RPMI8226 (cell line): ENCODE data around the gene COL4A1.

Experiments used
- DNase-seq: peaks from one replicate; pipeline ENCODE4 v3.0.0-alpha.2; 2015

The COL4A1 gene

GRCh38 chr13:110107568-110108347 is 199.2 kb downstream of the COL4A1 start:
- DNase-seq = no peak

- no peak for DNase-seq
Observed at GRCh38 chr13:110106726-110107125, 200.2 kb downstream of the COL4A1 start.

GRCh38 chr13:110105136-110105535 is 201.8 kb downstream of the COL4A1 start:
- no peak for DNase-seq

GRCh38 chr13:110103534-110103933 is 203.4 kb downstream of the COL4A1 start:
- no peak for DNase-seq

- no peak for DNase-seq
Observed at GRCh38 chr13:110103026-110103425, 203.9 kb downstream of the COL4A1 start.

- DNase-seq = no peak
Observed at GRCh38 chr13:110102053-110102452, 204.9 kb downstream of the COL4A1 start.

GRCh38 chr13:110099922-110100321 is 207.0 kb downstream of the COL4A1 start:
- no peak for DNase-seq
